HL-60 (cell line): ENCODE results near the gene TUT4.

Experiments
- GABPA ChIP-seq: IDR thresholded peaks from 2 replicates; pipeline ENCODE4 v1.6.1; 2012; ENCODE audit warnings: low read depth
- POLR2AphosphoS5 ChIP-seq: IDR thresholded peaks from 2 replicates; pipeline ENCODE4 v1.6.1; 2012; ENCODE audit warnings: low read depth
- SPI1 ChIP-seq: IDR thresholded peaks from 2 replicates; pipeline ENCODE4 v1.6.1; 2012; ENCODE audit warnings: low read depth, mild to moderate bottlenecking, borderline replicate concordance
- TF ChIP-seq, protein P1 (sequence below): IDR thresholded peaks from one replicate; pipeline ENCODE4 v1.5.1; 2011; ENCODE audit warnings: low read length, control low read depth, inconsistent platforms; ENCODE audit not compliant: insufficient read depth

- TF ChIP-seq POLR2AphosphoS5 (peak; percentile 45; the same call in 1 of the 2 replicates), GABPA (no peak), SPI1 (no peak)
- TF ChIP-seq, protein P1, sequence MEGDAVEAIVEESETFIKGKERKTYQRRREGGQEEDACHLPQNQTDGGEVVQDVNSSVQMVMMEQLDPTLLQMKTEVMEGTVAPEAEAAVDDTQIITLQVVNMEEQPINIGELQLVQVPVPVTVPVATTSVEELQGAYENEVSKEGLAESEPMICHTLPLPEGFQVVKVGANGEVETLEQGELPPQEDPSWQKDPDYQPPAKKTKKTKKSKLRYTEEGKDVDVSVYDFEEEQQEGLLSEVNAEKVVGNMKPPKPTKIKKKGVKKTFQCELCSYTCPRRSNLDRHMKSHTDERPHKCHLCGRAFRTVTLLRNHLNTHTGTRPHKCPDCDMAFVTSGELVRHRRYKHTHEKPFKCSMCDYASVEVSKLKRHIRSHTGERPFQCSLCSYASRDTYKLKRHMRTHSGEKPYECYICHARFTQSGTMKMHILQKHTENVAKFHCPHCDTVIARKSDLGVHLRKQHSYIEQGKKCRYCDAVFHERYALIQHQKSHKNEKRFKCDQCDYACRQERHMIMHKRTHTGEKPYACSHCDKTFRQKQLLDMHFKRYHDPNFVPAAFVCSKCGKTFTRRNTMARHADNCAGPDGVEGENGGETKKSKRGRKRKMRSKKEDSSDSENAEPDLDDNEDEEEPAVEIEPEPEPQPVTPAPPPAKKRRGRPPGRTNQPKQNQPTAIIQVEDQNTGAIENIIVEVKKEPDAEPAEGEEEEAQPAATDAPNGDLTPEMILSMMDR: no peak
Measured at GRCh38 chr1:52552505-52553361, at the start of gene TUT4.
